SH-SY5Y (cell line): ENCODE measurements around the gene HOXD3.

ENCODE experiments used
- GATA2 ChIP-seq: IDR thresholded peaks from 2 replicates; pipeline ENCODE4 v1.6.1; 2011; ENCODE audit warnings: mild to moderate bottlenecking, low read depth, low read length
- GATA3 ChIP-seq: IDR thresholded peaks from 2 replicates; pipeline ENCODE4 v1.6.1; 2011; ENCODE audit warnings: low read depth, mild to moderate bottlenecking, low read length, moderate library complexity

DNA sequence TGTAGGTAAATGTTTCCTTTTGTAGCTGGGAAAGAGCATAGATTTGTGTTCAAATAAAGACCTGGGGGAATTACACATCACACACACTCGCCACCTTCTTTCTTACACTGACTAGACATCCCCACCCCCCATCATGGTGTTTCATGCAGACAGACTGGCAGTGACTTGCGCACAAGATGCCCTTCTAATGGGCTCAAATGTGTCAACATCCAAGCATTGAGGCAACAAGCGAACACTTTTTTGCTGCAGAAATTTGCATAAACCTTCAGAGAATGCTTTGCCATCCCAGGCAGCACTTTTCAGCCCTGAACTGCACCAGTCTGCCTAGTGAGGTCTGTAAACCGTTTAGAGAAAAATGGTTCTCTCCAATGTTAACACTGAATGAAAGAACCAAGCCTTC lies 23.1 kb upstream of the HOXD3 start:
- TF ChIP-seq GATA3: no peak
- TF ChIP-seq GATA2: no peak
